Keratinocyte (primary cell): ENCODE measurements around the gene TMA7.

Source experiments
- EZH2 ChIP-seq: IDR thresholded peaks from one replicate; pipeline ENCODE4 v1.6.1; 2012; ENCODE audit warnings: inconsistent platforms, mild to moderate bottlenecking, low read length, moderate library complexity
- TF ChIP-seq, protein P1 (sequence below), 3 experiments: IDR thresholded peaks in 1 of 3; conservative IDR thresholded peaks in 1 of 3; optimal IDR thresholded peaks in 1 of 3; 2 replicates in 2 of 3; 3 replicates in 1 of 3; pipeline versions ENCODE3 to v1.5.1; 2011; ENCODE audit warnings: low read length in 3 of 3, mild to moderate bottlenecking in 3 of 3, moderate library complexity in 2 of 3, control low read depth in 1 of 3, inconsistent platforms in 1 of 3; ENCODE audit not compliant: insufficient read depth in 2 of 3; ENCODE audit errors: extremely low read depth in 1 of 3

DNA sequence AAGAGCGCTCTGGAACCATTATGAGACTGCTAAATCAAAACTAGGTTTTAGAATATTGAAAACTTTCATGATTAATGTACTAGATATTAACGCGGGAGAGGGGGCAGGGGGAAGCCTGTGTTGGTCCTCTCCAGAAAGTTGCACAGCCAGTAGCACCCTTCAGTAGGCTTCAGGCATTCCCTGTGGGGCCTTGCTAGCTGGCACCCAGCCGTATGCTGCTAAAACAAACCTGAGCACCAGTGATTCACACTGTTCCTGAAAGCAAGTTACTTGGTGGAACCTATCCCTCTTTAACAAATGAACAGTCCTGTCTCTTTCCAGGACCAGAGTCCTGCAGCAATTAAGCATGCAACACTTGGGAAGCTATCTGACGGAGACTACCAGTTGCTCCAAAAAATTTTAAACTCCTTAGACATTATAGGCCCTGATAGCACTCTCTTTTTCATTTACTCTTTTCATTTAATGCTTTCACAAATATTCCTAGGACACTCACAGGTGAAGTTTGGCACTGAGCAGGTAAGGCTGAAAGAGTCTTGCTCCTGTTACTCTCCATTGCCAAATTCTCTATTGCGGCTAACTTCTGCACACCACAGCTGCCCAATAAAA lies 5.3 kb downstream of the TMA7 start:
- TF ChIP-seq, protein P1, sequence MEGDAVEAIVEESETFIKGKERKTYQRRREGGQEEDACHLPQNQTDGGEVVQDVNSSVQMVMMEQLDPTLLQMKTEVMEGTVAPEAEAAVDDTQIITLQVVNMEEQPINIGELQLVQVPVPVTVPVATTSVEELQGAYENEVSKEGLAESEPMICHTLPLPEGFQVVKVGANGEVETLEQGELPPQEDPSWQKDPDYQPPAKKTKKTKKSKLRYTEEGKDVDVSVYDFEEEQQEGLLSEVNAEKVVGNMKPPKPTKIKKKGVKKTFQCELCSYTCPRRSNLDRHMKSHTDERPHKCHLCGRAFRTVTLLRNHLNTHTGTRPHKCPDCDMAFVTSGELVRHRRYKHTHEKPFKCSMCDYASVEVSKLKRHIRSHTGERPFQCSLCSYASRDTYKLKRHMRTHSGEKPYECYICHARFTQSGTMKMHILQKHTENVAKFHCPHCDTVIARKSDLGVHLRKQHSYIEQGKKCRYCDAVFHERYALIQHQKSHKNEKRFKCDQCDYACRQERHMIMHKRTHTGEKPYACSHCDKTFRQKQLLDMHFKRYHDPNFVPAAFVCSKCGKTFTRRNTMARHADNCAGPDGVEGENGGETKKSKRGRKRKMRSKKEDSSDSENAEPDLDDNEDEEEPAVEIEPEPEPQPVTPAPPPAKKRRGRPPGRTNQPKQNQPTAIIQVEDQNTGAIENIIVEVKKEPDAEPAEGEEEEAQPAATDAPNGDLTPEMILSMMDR (optimal IDR thresholded peaks at IDR 0.05 in 1 of 3, IDR thresholded peaks at IDR 0.05 in 1 of 3, conservative IDR thresholded peaks at IDR 0.05 in 1 of 3; ENCODE audit: extremely low read depth in 1 of 3, insufficient read depth in 2 of 3, low read length in 3 of 3), result no peak
- no peak for TF ChIP-seq EZH2
